SK-N-SH treated with all-trans-retinoic acid at 6 μM for 48 hours (cell line): ENCODE data around the gene GALNTL6.

Experiments used
- ATAC-seq: fragments of 200-7000 bp; cut with Tn5 transposase; 3 replicates; pipeline ENCODE4 v1.9.1; 2020; ENCODE audit warnings: mild to moderate bottlenecking, moderate library complexity
- ARNTL ChIP-seq: fragments of 450-650 bp; formaldehyde crosslinking; IDR thresholded peaks from 2 replicates; pipeline ENCODE4 v1.5.0; 2020; ENCODE audit warnings: low read depth, mild to moderate bottlenecking, moderate library complexity, borderline replicate concordance
- BACH2 ChIP-seq: fragments of 250-450 bp; sonication (Bioruptor Pico); IDR thresholded peaks from 2 replicates; pipeline ENCODE4 v1.9.0; 2021; ENCODE audit warnings: mild to moderate bottlenecking, borderline replicate concordance
- CSDC2 ChIP-seq: fragments of 250-450 bp; sonication (Bioruptor Pico); IDR thresholded peaks from 2 replicates; pipeline ENCODE4 v1.5.0; 2020; ENCODE audit warnings: mild to moderate bottlenecking, moderate library complexity
- ESRRG ChIP-seq: fragments of 250-450 bp; sonication (Bioruptor Pico); IDR thresholded peaks from 2 replicates; pipeline ENCODE4 v1.6.1; 2021; ENCODE audit warnings: mild to moderate bottlenecking
- GLIS3 ChIP-seq: fragments of 250-450 bp; sonication (Bioruptor Pico); IDR thresholded peaks from 2 replicates; pipeline ENCODE4 v1.5.0; 2020; ENCODE audit warnings: mild to moderate bottlenecking, moderate library complexity
- ISL1 ChIP-seq: fragments of 250-450 bp; sonication (Bioruptor Pico); IDR thresholded peaks from 2 replicates; pipeline ENCODE4 v2.1.2; 2022; ENCODE audit warnings: mild to moderate bottlenecking, moderate library complexity
- OSR1 ChIP-seq: fragments of 250-450 bp; sonication (Bioruptor Pico); IDR thresholded peaks from 2 replicates; pipeline ENCODE4 v1.8.0; 2022; ENCODE audit warnings: moderate library complexity, mild to moderate bottlenecking, inconsistent platforms
- PPARA ChIP-seq: fragments of 250-450 bp; sonication (Bioruptor Pico); IDR thresholded peaks from 2 replicates; pipeline ENCODE4 v1.5.0; 2020; ENCODE audit warnings: mild to moderate bottlenecking, borderline replicate concordance
- RARB ChIP-seq: fragments of 250-450 bp; sonication (Bioruptor Pico); IDR thresholded peaks from 2 replicates; pipeline ENCODE4 v1.8.0; 2021; ENCODE audit warnings: mild to moderate bottlenecking, moderate library complexity
- SNAI2 ChIP-seq: fragments of 250-450 bp; sonication (Bioruptor Pico); IDR thresholded peaks from 2 replicates; pipeline ENCODE4 v1.5.0; 2020; ENCODE audit warnings: mild to moderate bottlenecking, moderate library complexity
- TCF4 ChIP-seq: fragments of 250-450 bp; sonication (Bioruptor Pico); IDR thresholded peaks from 2 replicates; pipeline ENCODE4 v1.8.0; 2021; ENCODE audit warnings: mild to moderate bottlenecking, moderate library complexity, borderline replicate concordance
- TOX ChIP-seq: fragments of 250-450 bp; sonication (Bioruptor Pico); IDR thresholded peaks from 2 replicates; pipeline ENCODE4 v1.8.0; 2021; ENCODE audit warnings: mild to moderate bottlenecking, moderate library complexity, borderline replicate concordance
- ZFP3 ChIP-seq: fragments of 250-450 bp; sonication (Bioruptor Pico); IDR thresholded peaks from 2 replicates; pipeline ENCODE4 v1.5.0; 2020; ENCODE audit warnings: mild to moderate bottlenecking, moderate library complexity
- ZFP30 ChIP-seq: fragments of 450-650 bp; formaldehyde crosslinking; IDR thresholded peaks from 2 replicates; pipeline ENCODE4 v1.5.0; 2022; ENCODE audit warnings: mild to moderate bottlenecking, moderate library complexity
- ZNF565 ChIP-seq: fragments of 450-650 bp; formaldehyde crosslinking; conservative IDR thresholded peaks from 2 replicates; pipeline ENCODE4 v1.5.0; 2020; ENCODE audit warnings: low read depth, mild to moderate bottlenecking, moderate library complexity
- ZNF70 ChIP-seq: fragments of 450-650 bp; formaldehyde crosslinking; IDR thresholded peaks from 2 replicates; pipeline ENCODE4 v1.5.0; 2020; ENCODE audit warnings: mild to moderate bottlenecking, moderate library complexity
- ZNF8 ChIP-seq: fragments of 450-650 bp; formaldehyde crosslinking; IDR thresholded peaks from 2 replicates; pipeline ENCODE4 v1.5.0; 2020; ENCODE audit warnings: mild to moderate bottlenecking, moderate library complexity
- TF ChIP-seq, protein P1 (sequence below): fragments of 250-450 bp; sonication (Bioruptor Pico); IDR thresholded peaks from 2 replicates; pipeline ENCODE4 v1.5.1; 2020; ENCODE audit warnings: low read depth, mild to moderate bottlenecking, moderate library complexity
- TF ChIP-seq, protein P2 (sequence below): fragments of 250-450 bp; sonication (Bioruptor Pico); IDR thresholded peaks from 2 replicates; pipeline ENCODE4 v1.5.1; 2021; ENCODE audit warnings: mild to moderate bottlenecking, moderate library complexity
- TF ChIP-seq, protein P3 (sequence below): fragments of 250-450 bp; sonication (Bioruptor Pico); IDR thresholded peaks from 2 replicates; pipeline ENCODE4 v1.5.0; 2020; ENCODE audit warnings: mild to moderate bottlenecking, moderate library complexity
- TF ChIP-seq, protein P4 (sequence below): fragments of 250-450 bp; sonication (Bioruptor Pico); IDR thresholded peaks from 2 replicates; pipeline ENCODE4 v1.8.0; 2020; ENCODE audit warnings: mild to moderate bottlenecking, moderate library complexity, borderline replicate concordance
- TF ChIP-seq, protein P5 (sequence below): fragments of 250-450 bp; sonication (Bioruptor Pico); IDR thresholded peaks from 2 replicates; pipeline ENCODE4 v1.8.0; 2021; ENCODE audit warnings: low read depth, mild to moderate bottlenecking, moderate library complexity, borderline replicate concordance

GALNTL6 gene

DNA sequence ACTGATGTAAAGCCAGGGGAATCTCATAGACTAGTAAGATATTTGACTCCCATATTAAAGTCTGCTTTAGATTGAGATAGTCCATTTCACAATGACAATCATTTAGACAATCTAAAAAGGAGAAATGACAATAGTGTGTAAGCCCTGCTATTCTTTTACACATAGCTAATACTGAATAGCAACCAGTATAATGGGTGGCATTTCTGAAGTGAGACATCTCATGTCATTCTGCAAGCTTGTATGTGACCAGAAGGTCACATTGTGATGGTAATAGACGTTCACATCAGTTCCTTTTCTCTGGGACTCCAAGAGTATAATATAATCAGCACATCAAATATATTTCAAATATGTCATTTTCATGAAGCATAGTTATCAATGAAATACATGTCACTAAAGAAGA, 440.2 kb downstream of the GALNTL6 start:
- ATAC-seq: no peak
- TF ChIP-seq OSR1 (CRISPR knock-in tag): no peak
- no peak for TF ChIP-seq TCF4 (CRISPR knock-in tag)
- TF ChIP-seq ZFP30 (CRISPR knock-in tag): no peak
- TF ChIP-seq SNAI2 (CRISPR knock-in tag): no peak
- TF ChIP-seq ZNF8: no peak
- TF ChIP-seq, protein P1, sequence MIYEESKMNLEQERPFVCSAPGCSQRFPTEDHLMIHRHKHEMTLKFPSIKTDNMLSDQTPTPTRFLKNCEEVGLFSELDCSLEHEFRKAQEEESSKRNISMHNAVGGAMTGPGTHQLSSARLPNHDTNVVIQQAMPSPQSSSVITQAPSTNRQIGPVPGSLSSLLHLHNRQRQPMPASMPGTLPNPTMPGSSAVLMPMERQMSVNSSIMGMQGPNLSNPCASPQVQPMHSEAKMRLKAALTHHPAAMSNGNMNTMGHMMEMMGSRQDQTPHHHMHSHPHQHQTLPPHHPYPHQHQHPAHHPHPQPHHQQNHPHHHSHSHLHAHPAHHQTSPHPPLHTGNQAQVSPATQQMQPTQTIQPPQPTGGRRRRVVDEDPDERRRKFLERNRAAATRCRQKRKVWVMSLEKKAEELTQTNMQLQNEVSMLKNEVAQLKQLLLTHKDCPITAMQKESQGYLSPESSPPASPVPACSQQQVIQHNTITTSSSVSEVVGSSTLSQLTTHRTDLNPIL (CRISPR knock-in tag): no peak
- TF ChIP-seq ZNF565 (CRISPR knock-in tag): no peak
- TF ChIP-seq ISL1: no peak
- TF ChIP-seq RARB: no peak
- no peak for TF ChIP-seq CSDC2 (CRISPR knock-in tag)
- TF ChIP-seq TOX (CRISPR knock-in tag): no peak
- TF ChIP-seq ZFP3 (CRISPR knock-in tag): no peak
- TF ChIP-seq ARNTL (CRISPR knock-in tag): no peak
- TF ChIP-seq, protein P2, sequence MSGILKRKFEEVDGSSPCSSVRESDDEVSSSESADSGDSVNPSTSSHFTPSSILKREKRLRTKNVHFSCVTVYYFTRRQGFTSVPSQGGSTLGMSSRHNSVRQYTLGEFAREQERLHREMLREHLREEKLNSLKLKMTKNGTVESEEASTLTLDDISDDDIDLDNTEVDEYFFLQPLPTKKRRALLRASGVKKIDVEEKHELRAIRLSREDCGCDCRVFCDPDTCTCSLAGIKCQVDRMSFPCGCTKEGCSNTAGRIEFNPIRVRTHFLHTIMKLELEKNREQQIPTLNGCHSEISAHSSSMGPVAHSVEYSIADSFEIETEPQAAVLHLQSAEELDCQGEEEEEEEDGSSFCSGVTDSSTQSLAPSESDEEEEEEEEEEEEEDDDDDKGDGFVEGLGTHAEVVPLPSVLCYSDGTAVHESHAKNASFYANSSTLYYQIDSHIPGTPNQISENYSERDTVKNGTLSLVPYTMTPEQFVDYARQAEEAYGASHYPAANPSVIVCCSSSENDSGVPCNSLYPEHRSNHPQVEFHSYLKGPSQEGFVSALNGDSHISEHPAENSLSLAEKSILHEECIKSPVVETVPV (CRISPR knock-in tag): no peak
- no peak for TF ChIP-seq PPARA (CRISPR knock-in tag)
- TF ChIP-seq, all 23 proteins: peak for 0

DNA sequence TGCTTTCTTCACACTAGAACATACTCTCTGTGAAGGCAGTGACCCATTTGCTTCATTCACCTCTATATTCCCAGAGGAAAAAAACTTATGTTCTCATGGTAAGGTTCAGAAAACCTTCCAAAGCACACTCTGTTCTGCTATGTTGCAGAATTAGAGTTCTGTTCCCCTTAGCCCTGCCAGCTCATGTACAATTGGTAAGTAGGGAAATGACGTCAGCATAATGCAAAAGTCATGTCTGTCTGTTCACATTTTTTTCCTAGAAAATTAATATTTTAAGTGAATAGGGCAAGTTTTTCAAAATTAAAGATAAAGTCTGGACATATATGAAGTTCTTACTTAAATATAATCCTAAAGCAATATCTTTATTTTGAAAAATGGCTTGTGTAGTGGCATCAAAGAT, 443.6 kb downstream of the GALNTL6 start:
- no peak for ATAC-seq
- TF ChIP-seq CSDC2 (CRISPR knock-in tag) (no peak), PPARA (CRISPR knock-in tag) (no peak), TCF4 (CRISPR knock-in tag) (no peak), ARNTL (CRISPR knock-in tag) (no peak), RARB (no peak), OSR1 (CRISPR knock-in tag) (no peak), ZNF70 (CRISPR knock-in tag) (no peak), ZNF565 (CRISPR knock-in tag) (no peak), GLIS3 (CRISPR knock-in tag) (no peak), ZNF8 (no peak), TOX (CRISPR knock-in tag) (no peak), SNAI2 (CRISPR knock-in tag) (no peak), BACH2 (CRISPR knock-in tag) (no peak), ESRRG (CRISPR knock-in tag) (no peak)
- TF ChIP-seq, protein P2 (CRISPR knock-in tag): no peak
- TF ChIP-seq, protein P3, sequence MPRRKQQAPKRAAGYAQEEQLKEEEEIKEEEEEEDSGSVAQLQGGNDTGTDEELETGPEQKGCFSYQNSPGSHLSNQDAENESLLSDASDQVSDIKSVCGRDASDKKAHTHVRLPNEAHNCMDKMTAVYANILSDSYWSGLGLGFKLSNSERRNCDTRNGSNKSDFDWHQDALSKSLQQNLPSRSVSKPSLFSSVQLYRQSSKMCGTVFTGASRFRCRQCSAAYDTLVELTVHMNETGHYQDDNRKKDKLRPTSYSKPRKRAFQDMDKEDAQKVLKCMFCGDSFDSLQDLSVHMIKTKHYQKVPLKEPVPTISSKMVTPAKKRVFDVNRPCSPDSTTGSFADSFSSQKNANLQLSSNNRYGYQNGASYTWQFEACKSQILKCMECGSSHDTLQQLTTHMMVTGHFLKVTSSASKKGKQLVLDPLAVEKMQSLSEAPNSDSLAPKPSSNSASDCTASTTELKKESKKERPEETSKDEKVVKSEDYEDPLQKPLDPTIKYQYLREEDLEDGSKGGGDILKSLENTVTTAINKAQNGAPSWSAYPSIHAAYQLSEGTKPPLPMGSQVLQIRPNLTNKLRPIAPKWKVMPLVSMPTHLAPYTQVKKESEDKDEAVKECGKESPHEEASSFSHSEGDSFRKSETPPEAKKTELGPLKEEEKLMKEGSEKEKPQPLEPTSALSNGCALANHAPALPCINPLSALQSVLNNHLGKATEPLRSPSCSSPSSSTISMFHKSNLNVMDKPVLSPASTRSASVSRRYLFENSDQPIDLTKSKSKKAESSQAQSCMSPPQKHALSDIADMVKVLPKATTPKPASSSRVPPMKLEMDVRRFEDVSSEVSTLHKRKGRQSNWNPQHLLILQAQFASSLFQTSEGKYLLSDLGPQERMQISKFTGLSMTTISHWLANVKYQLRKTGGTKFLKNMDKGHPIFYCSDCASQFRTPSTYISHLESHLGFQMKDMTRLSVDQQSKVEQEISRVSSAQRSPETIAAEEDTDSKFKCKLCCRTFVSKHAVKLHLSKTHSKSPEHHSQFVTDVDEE (CRISPR knock-in tag): no peak
- TF ChIP-seq, protein P1 (CRISPR knock-in tag): no peak
- TF ChIP-seq, protein P4, sequence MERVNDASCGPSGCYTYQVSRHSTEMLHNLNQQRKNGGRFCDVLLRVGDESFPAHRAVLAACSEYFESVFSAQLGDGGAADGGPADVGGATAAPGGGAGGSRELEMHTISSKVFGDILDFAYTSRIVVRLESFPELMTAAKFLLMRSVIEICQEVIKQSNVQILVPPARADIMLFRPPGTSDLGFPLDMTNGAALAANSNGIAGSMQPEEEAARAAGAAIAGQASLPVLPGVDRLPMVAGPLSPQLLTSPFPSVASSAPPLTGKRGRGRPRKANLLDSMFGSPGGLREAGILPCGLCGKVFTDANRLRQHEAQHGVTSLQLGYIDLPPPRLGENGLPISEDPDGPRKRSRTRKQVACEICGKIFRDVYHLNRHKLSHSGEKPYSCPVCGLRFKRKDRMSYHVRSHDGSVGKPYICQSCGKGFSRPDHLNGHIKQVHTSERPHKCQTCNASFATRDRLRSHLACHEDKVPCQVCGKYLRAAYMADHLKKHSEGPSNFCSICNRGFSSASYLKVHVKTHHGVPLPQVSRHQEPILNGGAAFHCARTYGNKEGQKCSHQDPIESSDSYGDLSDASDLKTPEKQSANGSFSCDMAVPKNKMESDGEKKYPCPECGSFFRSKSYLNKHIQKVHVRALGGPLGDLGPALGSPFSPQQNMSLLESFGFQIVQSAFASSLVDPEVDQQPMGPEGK (CRISPR knock-in tag): no peak
- TF ChIP-seq, protein P5, sequence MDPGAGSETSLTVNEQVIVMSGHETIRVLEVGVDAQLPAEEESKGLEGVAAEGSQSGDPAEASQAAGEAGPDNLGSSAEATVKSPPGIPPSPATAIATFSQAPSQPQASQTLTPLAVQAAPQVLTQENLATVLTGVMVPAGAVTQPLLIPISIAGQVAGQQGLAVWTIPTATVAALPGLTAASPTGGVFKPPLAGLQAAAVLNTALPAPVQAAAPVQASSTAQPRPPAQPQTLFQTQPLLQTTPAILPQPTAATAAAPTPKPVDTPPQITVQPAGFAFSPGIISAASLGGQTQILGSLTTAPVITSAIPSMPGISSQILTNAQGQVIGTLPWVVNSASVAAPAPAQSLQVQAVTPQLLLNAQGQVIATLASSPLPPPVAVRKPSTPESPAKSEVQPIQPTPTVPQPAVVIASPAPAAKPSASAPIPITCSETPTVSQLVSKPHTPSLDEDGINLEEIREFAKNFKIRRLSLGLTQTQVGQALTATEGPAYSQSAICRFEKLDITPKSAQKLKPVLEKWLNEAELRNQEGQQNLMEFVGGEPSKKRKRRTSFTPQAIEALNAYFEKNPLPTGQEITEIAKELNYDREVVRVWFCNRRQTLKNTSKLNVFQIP: no peak
- TF ChIP-seq, all 23 proteins: peak for 0
